ENCODE measurements around the gene LMAN1.
A peak's percentile ranks its signal among the peaks of the same experiment; 100 is the strongest.

Gene LMAN1

DNA sequence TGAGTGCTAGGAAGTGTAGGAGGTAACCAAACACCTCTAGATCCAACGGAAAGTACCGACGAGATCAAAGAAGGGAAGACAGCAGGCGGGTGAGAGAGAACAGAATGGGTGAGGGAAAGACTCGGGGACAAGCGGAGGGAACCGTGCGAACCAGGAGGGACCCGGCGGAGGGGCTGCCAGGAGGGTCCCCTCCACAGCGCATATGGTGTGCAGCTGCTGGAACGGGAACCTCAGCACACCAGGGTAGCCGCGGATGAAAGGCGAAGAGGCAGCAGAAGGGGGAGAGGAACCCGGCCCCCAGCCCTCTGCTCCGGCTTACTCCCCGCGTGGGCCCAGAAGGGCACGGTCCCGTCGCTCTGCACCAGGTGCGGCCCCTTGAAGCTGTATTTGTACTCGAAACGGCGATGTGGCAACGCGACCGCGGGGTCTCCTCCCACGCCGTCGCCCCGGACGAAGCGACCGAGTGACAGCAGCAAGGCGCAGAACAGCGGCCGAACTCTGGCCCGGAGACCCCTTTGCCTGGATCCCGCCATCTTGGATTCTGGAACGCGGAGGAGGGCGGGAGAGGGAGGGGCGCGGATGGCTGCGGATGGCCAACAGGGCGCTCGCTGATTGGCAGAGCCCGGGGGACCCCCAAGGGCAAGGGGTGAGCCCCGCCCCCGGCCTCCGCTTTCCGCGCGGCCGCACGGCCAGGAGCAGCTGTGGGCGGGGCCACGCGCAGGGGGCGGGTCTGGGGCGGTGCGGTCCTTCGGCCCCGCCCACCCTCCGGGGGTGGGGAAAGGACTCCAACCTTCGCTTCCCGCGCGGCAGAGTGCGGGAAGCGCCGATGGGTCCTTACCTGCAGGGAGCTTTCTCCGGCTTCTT is at the start of gene LMAN1:
TSS of gene LMAN1 (minus strand) at position 554 of the 864 bp plus-strand sequence. CDS start at position 533, 21 bp downstream.
- peak within 1 kb of the TSS; percentile 92 for H3K4me3 ChIP-seq (ENCODE audit: low read depth, low read length)
- peak; percentile 80 for DNase-seq (ENCODE audit: low read depth)

DNA sequence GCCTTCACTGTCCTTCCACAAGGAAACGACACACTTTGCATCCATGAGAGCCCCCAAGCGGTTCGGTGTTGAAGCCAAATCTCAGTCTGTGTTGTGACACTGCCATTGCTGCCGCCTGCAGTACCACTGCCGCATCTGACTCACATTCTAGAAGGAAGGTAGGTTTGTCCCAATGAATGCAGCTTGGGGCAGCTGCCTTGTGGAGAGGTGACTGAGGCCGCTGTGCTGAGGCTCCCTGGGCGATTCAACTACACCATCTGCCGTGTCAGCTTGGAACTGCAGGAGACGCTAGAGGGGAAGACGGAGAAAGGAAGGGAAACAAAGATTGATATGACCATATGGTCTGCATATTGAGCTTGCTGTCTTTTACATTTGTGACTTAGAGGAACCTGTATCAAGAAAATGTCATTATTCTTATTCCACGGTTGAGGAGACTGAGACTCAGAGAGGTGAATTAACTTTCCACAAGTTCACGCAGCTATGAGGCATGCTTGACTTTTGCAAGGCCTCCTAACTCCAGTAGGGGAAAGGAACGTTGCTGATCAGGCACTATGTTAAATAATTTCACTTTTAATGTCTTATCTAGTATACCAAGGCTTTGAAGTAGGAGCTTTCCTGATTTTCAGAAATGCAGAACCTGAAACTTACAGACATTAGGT is 43.5 kb upstream of the LMAN1 start:
- H3K4me3 ChIP-seq (ENCODE audit: low read depth, low read length) = no peak overlapping the region
- DNase-seq (ENCODE audit: low read depth) = no peak

DNA sequence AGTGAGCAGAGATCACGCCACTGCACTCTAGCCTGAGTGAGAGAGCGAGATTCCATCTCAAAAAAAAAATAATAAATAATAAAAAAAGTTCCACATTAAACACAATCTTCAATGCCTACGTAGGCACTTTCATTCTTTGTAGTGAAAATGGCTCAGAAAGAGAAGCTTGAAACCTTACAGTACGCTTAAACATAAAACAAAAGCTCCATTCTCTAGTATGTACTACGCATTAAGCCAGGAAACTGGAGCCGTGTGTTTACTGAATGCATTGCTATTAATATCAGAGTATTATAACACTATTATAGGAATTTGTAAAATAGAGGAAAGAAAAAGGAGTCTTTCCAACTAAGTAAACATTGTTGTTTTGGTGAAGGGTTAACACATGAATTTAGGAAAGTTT is 41.3 kb upstream of the LMAN1 start:
- no peak for DNase-seq (ENCODE audit: low read depth)
- H3K4me3 ChIP-seq (ENCODE audit: low read depth, low read length) = no peak overlapping the region

DNA sequence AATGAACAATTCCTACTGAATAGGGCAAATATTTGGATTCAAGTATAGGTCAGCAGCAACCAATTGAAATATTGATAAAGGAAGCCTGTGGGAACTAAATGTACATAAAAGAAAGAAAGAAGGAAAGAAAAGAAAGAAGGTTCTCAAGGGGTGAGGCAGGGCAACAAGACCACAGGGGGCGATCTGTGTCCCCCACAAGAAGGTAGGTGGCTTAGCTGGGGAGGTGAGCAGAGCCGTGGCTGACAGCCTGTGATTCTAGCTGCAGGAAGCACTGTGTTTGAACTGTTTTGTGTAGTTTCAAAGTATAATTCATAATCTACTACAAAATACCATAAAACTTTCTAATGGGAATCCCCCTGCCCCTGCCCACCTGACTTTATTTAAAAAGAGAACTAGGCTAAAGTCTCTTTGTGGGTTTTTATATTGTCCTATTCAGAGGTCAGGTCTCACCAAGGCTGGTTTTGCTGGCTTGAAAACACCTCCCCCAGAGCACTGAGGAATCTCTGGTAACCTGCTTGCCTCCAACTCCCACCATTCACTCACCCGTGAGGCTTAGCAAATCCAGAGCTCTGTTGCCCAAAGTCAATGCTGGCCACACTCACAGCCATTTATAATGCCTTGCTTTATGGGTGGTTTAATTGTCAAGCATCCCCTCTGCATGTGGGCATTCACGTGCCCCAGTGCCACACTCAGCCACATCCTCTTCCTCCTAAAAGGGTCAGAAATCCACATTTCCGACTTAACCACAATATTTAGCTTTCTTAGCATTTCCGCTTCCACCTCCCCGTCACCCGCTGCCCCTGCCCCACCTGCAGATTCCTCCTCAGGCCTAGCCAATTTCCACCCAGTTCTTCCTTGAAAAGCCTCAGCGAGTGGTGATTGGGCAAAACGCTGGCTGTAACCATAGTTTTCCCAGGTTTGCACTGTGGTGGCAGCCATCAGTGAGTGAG is 36.4 kb upstream of the LMAN1 start:
- no peak for DNase-seq (ENCODE audit: low read depth)
- H3K4me3 ChIP-seq (ENCODE audit: low read depth, low read length) = no peak overlapping the region

GRCh38 chr18:59393381-59393780 is 34.3 kb upstream of the LMAN1 start:
- H3K4me3 ChIP-seq (ENCODE audit: low read depth, low read length) = no peak overlapping the region
- no peak for DNase-seq (ENCODE audit: low read depth)

DNA sequence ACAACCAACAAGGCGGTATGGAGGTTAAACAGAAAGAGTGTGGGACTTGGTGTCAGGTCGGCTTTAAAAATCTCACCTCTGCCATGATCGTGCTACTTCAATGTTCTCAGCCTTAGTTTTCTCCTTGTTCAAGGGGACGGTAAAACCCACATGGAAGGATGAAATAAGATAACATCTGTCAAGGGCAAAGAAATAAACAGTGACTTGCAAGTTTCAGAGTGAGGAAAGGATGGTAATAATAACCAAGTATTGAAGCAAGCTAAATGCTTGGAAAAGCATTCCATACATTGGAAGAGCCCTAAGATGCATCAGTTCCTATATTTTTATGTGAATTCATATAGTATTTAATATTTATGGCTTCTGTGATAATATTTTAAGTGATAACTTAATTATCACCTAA is 29.8 kb upstream of the LMAN1 start:
- no peak for DNase-seq (ENCODE audit: low read depth)
- no peak overlapping the region for H3K4me3 ChIP-seq (ENCODE audit: low read depth, low read length)

GRCh38 chr18:59387687-59388565 is 28.9 kb upstream of the LMAN1 start:
- no peak overlapping the region for H3K4me3 ChIP-seq (ENCODE audit: low read depth, low read length)

DNA sequence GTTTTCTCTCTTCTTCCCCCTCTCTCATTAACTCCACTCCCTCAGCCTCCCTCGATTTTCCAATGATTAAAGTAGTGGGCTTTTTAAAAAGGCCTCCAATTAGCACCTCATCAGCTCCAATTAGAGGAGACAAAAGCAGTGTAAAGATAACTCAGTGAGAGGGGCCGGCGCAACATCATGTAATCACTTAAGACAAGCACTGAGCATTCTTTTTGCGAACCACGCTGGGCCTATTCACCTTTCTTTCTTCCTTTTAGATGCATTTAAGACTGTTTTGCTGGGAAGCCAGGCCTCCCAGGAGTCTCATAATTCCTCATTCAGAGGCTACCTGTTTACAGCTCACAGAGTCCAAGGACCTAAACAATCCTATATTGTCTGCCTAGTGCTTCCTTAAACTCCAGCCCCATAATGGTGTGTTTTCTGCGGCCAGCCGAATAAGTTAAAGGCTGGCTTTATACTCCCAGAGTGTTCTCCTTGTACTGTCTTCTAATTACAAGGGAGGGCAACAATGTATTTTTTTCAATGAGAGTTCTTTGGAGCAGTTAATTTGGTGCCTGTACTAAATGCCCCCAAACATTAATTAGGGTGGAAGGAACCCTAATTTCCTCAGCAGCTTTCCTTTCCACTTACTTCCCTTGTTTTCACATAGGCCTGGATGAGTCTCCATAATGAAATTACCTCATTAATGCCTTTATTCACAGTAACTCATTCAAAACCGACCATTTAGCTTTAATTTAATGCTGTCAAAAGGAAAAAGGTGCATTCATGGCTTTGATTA is 28.0 kb upstream of the LMAN1 start:
- H3K4me3 ChIP-seq (ENCODE audit: low read depth, low read length) = no peak overlapping the region
- DNase-seq (ENCODE audit: low read depth) = no peak

More at GRCh38 chr18:59387687-59388565, 28.9 kb upstream of the LMAN1 start:
- no peak for DNase-seq (ENCODE audit: low read depth)

DNA sequence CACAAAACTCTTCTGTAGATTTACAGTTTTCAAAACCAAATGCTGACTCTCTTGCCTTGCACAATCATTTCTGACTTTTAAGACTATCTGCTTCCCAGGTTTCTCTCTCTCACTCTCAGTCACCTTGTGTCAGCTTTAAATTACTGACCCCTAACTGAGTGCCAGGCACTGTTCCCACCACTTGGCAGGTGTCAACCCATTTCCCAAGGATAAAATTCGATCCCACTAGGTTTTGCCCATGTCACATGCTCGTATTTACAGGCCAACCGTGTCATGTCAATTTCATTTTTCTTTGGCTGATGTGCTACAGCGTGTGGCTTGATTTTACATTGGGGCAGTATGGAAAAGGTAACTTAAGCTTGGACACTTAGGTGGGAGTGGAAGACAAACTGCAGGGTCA is 26.1 kb upstream of the LMAN1 start:
- DNase-seq (ENCODE audit: low read depth) = no peak
- no peak overlapping the region for H3K4me3 ChIP-seq (ENCODE audit: low read depth, low read length)

DNA sequence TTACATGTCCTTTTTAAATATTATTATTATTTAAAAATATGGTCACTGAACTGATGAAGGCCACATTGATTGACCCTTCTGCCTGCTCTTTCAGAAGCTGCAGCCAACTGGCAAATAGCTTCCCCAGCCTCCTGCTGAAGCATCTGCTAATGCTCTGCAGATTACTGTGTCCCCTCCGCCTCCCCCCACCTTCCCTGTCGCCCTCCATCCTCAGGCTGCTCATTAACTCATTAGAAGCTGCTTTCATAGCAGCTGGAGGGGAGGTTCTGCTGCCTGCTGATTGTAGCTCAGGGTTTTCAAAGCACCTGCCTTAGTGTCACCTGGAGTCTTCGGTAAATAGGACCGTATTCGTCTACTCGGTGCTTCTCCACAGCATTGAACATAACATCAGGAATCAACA is 24.8 kb upstream of the LMAN1 start:
- no peak for DNase-seq (ENCODE audit: low read depth)
- H3K4me3 ChIP-seq (ENCODE audit: low read depth, low read length) = no peak overlapping the region

DNA sequence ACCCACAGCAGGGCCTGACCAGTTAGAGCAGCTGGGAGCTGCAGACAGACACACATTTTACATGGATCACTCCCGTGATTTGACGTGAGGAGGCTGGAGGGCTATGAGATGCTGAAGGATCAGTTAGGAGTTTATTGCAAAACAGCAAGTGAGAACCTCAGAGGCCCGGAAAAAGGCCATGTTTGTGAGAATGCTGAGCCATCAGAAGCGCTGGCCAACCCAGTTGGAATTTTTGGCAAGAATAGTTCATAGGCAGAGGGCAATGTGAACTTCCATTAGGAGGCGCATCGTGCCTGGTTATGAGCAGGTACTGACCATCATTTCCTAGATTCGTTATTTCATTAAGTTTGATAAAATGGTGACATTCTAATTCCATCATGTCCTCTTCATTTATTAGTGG is 23.3 kb upstream of the LMAN1 start:
- no peak overlapping the region for H3K4me3 ChIP-seq (ENCODE audit: low read depth, low read length)
- no peak for DNase-seq (ENCODE audit: low read depth)

DNA sequence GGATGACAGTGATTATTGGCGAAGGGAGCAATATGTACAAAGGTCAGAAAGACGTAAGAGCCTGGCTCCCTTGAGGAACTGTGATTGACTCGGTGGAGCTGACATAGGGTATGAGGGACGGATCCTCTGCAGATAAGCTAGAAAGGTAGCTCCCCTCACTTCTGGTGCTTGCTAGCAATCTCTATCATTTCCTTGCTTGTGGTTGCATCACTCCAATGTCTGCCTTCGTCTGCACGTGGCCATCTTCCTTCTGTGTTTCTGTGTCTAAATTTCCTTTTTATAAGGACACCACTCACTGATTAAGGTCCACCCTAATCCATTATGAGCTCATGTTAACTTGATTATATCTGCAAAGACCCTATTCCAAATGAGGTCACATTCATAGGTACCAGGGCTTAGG is 22.9 kb upstream of the LMAN1 start:
- no peak overlapping the region for H3K4me3 ChIP-seq (ENCODE audit: low read depth, low read length)
- no peak for DNase-seq (ENCODE audit: low read depth)

- no peak overlapping the region for H3K4me3 ChIP-seq (ENCODE audit: low read depth, low read length)
- no peak for DNase-seq (ENCODE audit: low read depth)
These were observed 21.6 kb upstream of the LMAN1 start for GRCh38 chr18:59380706-59381105.

DNA sequence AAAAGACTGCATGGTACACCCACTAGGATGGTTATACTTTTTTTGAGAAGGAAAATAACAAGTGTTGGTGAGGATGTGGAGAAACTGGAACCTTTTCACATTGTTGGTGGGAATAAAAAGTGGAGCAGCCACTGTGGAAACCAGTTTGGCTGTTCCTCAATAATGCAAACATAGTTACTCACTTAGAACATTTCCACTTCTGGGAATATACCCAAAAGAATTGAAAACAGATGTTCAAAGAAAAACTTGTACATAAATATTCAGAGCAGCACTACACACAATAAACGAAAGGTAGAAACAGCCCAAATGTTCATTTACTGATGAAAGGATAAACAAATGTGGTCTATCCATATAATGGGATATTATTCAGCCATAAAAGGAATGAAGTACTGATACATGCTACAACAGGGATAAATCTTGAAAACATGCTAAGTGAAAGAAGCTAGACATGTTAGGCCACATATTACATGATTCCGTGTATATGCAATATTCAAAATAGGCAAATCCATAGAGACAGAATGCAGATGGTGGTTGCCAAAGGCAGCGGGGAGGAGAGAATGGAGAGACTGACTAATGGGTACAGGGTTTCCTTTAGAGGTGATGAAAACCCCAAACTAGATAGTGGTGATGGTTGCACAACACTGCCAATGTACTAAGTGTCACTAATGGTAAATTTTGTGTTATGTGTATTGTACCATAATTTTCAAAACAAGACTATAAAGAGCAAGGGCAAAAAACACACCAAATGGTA is 20.9 kb upstream of the LMAN1 start:
- DNase-seq (ENCODE audit: low read depth) = no peak
- H3K4me3 ChIP-seq (ENCODE audit: low read depth, low read length) = no peak overlapping the region

DNA sequence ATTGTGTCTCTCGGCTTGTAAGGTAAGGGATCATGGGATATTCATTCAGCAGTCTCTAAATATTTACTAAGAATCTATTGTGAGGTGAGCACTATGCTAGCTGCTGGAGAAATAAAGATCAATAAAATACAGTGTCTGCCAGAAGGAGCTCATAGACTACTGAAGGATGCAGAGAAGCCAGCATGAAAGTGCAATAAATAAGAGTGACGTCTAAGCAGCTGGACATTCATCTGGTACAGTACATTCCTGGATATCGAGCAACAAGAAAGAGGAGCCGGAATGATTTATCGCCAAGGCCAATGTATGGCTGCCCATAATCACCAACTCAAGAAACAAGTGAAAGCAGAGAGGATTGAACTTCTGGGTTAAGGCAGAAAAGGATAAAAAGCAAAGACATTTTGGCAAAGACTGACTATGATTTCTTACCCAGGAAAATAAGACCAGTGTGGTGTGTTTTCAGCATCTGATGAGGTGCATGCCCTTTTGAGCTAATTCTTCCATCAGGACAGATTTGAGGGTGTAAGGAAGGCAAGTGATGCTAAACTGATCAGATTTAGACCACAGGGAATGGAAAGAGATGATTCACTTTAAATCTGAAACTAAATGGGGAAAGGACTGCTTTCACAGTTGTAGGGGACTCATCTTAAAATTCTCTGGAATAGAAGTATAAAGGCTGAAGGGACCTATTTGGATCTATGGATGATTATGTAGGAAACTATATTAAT is 18.7 kb upstream of the LMAN1 start:
- DNase-seq (ENCODE audit: low read depth) = no peak
- no peak overlapping the region for H3K4me3 ChIP-seq (ENCODE audit: low read depth, low read length)

DNA sequence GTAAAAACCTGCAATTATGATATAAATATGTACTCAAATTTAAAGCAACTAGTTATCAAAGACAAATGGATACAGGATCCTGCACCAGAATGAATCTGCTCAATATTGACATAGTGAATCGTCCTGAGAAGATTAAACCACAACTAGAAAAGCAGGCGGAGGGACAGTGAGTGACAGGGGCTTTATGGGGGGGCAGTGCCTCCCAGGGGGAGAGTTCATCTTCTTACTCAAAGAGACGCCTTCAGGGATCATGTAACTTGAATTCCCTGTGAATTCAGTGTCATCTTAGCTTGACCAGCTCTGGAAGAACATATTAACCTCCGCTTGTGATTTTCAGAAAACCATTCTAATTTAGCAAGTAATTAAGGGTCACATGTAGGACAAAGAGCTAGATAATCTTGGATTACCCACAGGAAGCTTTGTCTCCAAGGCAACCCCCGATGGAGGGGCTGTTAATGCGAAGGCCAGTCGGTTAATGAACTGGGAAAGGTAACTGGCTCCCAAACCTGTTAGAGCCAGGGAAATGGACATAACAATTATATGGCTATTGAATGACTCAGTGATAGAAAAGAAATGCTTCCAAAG is 17.4 kb upstream of the LMAN1 start:
- H3K4me3 ChIP-seq (ENCODE audit: low read depth, low read length) = no peak overlapping the region
- DNase-seq (ENCODE audit: low read depth) = no peak

DNA sequence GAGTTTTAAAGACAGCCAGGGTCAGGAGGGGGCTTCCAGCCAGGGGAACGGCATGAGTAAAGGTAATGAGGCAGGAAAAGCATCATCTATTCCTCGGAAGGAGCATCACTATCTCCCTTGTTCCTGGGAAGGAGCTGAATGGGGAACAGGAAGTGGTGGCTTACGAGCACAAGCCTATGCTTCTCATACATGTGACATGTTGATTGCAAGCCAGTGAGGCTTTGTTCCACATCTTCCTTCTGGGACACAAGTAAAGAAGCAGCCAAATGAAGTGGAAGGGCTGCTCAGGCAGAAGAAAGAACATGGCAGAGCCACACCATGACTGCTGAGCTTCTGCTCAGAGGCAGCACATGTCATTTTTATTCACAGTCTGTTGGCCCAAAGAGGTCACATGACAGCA is 15.1 kb upstream of the LMAN1 start:
- DNase-seq (ENCODE audit: low read depth) = no peak
- H3K4me3 ChIP-seq (ENCODE audit: low read depth, low read length) = no peak overlapping the region
